PC-9 (cell line): ENCODE data around the gene MICAL2.

Experiments used
- CTCF ChIP-seq: fragments of 200-600 bp; sonication (generic); conservative IDR thresholded peaks from 2 replicates; pipeline ENCODE4 v1.6.1; 2017; ENCODE audit warnings: mixed run types, antibody characterized with exemption, mild to moderate bottlenecking, moderate library complexity
- EZH2 ChIP-seq: fragments of 200-600 bp; sonication (generic); IDR thresholded peaks from 2 replicates; pipeline ENCODE4 v1.8.0; 2017; ENCODE audit warnings: antibody characterized with exemption, low read depth

- TF ChIP-seq CTCF (no peak), EZH2 (no peak)
These were observed 152.8 kb downstream of the MICAL2 start for GRCh38 chr11:12263141-12263693.
